ENCODE measurements around the gene MMP13. TPM values are rescaled to one million over a fixed set of nuclear protein-coding genes. Genes with fewer than 3 reads are reported as not detected.
A peak's percentile ranks its signal among the peaks of the same experiment; 100 is the strongest.
"Not testable (repeated sequence)": the region's sequence is repeated elsewhere in the genome, so short reads cannot be mapped to it uniquely, and the experiment has no call there.

Gene MMP13
- 0.60 to 7.2 TPM (median 6.5 TPM) in 3 replicates for total RNA-seq
- long read RNA-seq, transcript MMP13-201 (10 exons, 2,716 nt) = major isoform, 8 of 8 reads
- long read RNA-seq, partial matches to known transcripts = 0 of 8 reads
- long read RNA-seq, other reads (novel, unspliced or antisense) = 0 of 8 reads

GRCh38 chr11:102955624-102956023, at the start of gene MMP13:
MMP13 (minus strand) TSS chr11:102955732; CDS start chr11:102955705, 27 bp downstream.
- H3K4me3 Mint-ChIP-seq (ENCODE audit: unreplicated experiment) = no peak within 1 kb of the TSS
- H3K36me3 Mint-ChIP-seq (ENCODE audit: low read depth) = no peaks in the 10 kb centered on the region
- no peaks in the 10 kb centered on the region for H3K27me3 Mint-ChIP-seq (ENCODE audit: low read depth)
- no peaks in the 10 kb centered on the region for H3K9me3 Mint-ChIP-seq (ENCODE audit: low read depth)
- peak within 1 kb of the TSS; percentile 33 for H3K27ac Mint-ChIP-seq (ENCODE audit: unreplicated experiment)
- H3K4me1 Mint-ChIP-seq (ENCODE audit: low read depth) = peaks cover 8% of the 10 kb centered on the region
- no peak for DNase-seq (ENCODE audit: low spot score)
- no peak for TF ChIP-seq CTCF (IDR thresholded peaks at IDR 0.05)

GRCh38 chr11:103004234-103004633, 48.7 kb upstream of the MMP13 start:
- H3K9me3 Mint-ChIP-seq (ENCODE audit: low read depth); H3K27ac Mint-ChIP-seq (ENCODE audit: unreplicated experiment); DNase-seq (ENCODE audit: low spot score); H3K27me3 Mint-ChIP-seq (ENCODE audit: low read depth); H3K36me3 Mint-ChIP-seq (ENCODE audit: low read depth); H3K4me1 Mint-ChIP-seq (ENCODE audit: low read depth); H3K4me3 Mint-ChIP-seq (ENCODE audit: unreplicated experiment): not testable (repeated sequence)

GRCh38 chr11:102994105-102994504, 38.6 kb upstream of the MMP13 start:
- Mint-ChIP-seq H3K4me3 (ENCODE audit: unreplicated experiment) (no peak overlapping the region), H3K9me3 (ENCODE audit: low read depth) (peaks cover 3% of the 10 kb centered on the region), H3K27me3 (ENCODE audit: low read depth) (no peaks in the 10 kb centered on the region), H3K4me1 (ENCODE audit: low read depth) (peaks cover 9% of the 10 kb centered on the region), H3K27ac (ENCODE audit: unreplicated experiment) (no peak overlapping the region), H3K36me3 (ENCODE audit: low read depth) (no peaks in the 10 kb centered on the region)
- no peak for TF ChIP-seq CTCF (IDR thresholded peaks at IDR 0.05)
- no peak for DNase-seq (ENCODE audit: low spot score)

GRCh38 chr11:102991776-102992175, 36.2 kb upstream of the MMP13 start:
- no peak for DNase-seq (ENCODE audit: low spot score)
- no peaks in the 10 kb centered on the region for H3K9me3 Mint-ChIP-seq (ENCODE audit: low read depth)
- no peak for TF ChIP-seq CTCF (IDR thresholded peaks at IDR 0.05)
- H3K4me3 Mint-ChIP-seq (ENCODE audit: unreplicated experiment) = no peak overlapping the region
- peaks cover 6% of the 10 kb centered on the region for H3K4me1 Mint-ChIP-seq (ENCODE audit: low read depth)
- no peak overlapping the region for H3K27ac Mint-ChIP-seq (ENCODE audit: unreplicated experiment)
- no peaks in the 10 kb centered on the region for H3K27me3 Mint-ChIP-seq (ENCODE audit: low read depth)
- no peaks in the 10 kb centered on the region for H3K36me3 Mint-ChIP-seq (ENCODE audit: low read depth)

GRCh38 chr11:102990145-102990544, 34.6 kb upstream of the MMP13 start:
- Mint-ChIP-seq H3K27ac (ENCODE audit: unreplicated experiment) (no peak overlapping the region), H3K4me1 (ENCODE audit: low read depth) (peaks cover 6% of the 10 kb centered on the region), H3K9me3 (ENCODE audit: low read depth) (no peaks in the 10 kb centered on the region), H3K36me3 (ENCODE audit: low read depth) (no peaks in the 10 kb centered on the region), H3K4me3 (ENCODE audit: unreplicated experiment) (no peak overlapping the region), H3K27me3 (ENCODE audit: low read depth) (no peaks in the 10 kb centered on the region)
- no peak for TF ChIP-seq CTCF (IDR thresholded peaks at IDR 0.05)
- DNase-seq (ENCODE audit: low spot score) = no peak

- Mint-ChIP-seq H3K4me3 (ENCODE audit: unreplicated experiment) (no peak overlapping the region), H3K36me3 (ENCODE audit: low read depth) (no peaks in the 10 kb centered on the region), H3K4me1 (ENCODE audit: low read depth) (peaks cover 6% of the 10 kb centered on the region), H3K9me3 (ENCODE audit: low read depth) (no peaks in the 10 kb centered on the region), H3K27me3 (ENCODE audit: low read depth) (no peaks in the 10 kb centered on the region), H3K27ac (ENCODE audit: unreplicated experiment) (no peak overlapping the region)
- no peak for DNase-seq (ENCODE audit: low spot score)
- no peak for TF ChIP-seq CTCF (IDR thresholded peaks at IDR 0.05)
Observed at GRCh38 chr11:102989379-102990047, 34.0 kb upstream of the MMP13 start.
